K562 (cell line): ENCODE measurements around the gene DYSF. TPM values are rescaled to one million over a fixed set of nuclear protein-coding genes. Genes with fewer than 3 reads are reported as not detected.

Experiments used
- ARID1B ChIP-seq: fragments of 450-650 bp; IDR thresholded peaks from 2 replicates; pipeline ENCODE4 v1.6.1; 2016; ENCODE audit warnings: antibody characterized with exemption, mild to moderate bottlenecking, inconsistent platforms
- GATAD2A ChIP-seq: fragments of 450-650 bp; IDR thresholded peaks from 2 replicates; pipeline ENCODE4 v1.6.1; 2017
- NFYB ChIP-seq: IDR thresholded peaks from 2 replicates; pipeline ENCODE4 v1.6.1; 2011; ENCODE audit warnings: mild to moderate bottlenecking, moderate library complexity; ENCODE audit not compliant: insufficient read length; ENCODE audit errors: extremely low read depth
- RBFOX2 ChIP-seq: fragments of 200-400 bp; formaldehyde crosslinking; IDR thresholded peaks from 2 replicates; pipeline ENCODE4 v1.6.1; 2017; ENCODE audit warnings: low read depth, mild to moderate bottlenecking, low read length, moderate library complexity
- SAP30 ChIP-seq: fragments of 200-600 bp; sonication (generic); IDR thresholded peaks from 2 replicates; pipeline ENCODE4 v1.6.1; 2012; ENCODE audit warnings: borderline replicate concordance, low read depth, mild to moderate bottlenecking, moderate library complexity, low read length, control low read depth, inconsistent platforms; ENCODE audit not compliant: insufficient read depth, poor library complexity, severe bottlenecking
- SREBF2 ChIP-seq: sonication (generic); formaldehyde crosslinking; IDR thresholded peaks from 2 replicates; pipeline ENCODE4 v1.4.0; 2020; ENCODE audit warnings: mild to moderate bottlenecking, missing genetic modification reagents
- ZBTB5 ChIP-seq: fragments of 450-650 bp; IDR thresholded peaks from 2 replicates; pipeline ENCODE4 v1.6.1; 2017; ENCODE audit warnings: antibody characterized with exemption
- ZNF146 ChIP-seq: IDR thresholded peaks from one replicate; pipeline ENCODE4 v1.6.1; 2018; ENCODE audit warnings: missing compliant biosample characterization; ENCODE audit not compliant: unreplicated experiment
- ZNF324 ChIP-seq: fragments of 250-450 bp; sonication (Bioruptor Pico); IDR thresholded peaks from 2 replicates; pipeline ENCODE4 v1.4.0; 2020; ENCODE audit warnings: mild to moderate bottlenecking
- ZNF707 ChIP-seq: fragments of 250-450 bp; sonication (Bioruptor Pico); conservative IDR thresholded peaks from 2 replicates; pipeline ENCODE4 v1.8.0; 2022; ENCODE audit warnings: inconsistent platforms, mild to moderate bottlenecking, moderate library complexity
- polyA plus RNA-seq, 8 experiments: library from polyadenylated mRNA; depleted of rRNA in 4 of 8; stranded (reverse) in 5 of 8; unstranded in 3 of 8; fragments of >200 nt; fragmentation: Nextera tagmentation in 2 of 8; fragmentation: Illumina TruSeq in 1 of 8; extraction: Ambion mirVana in 2 of 8; extraction: Trizol in 1 of 8; gene quantifications; 2 replicates each; pipeline versions ENCODE4 v1.2.1 to v1.2.3, GENCODE V29; 2011 to 2014; ENCODE audit warnings: inconsistent platforms in 1 of 8, missing spikeins in 1 of 8
- total RNA-seq, 7 experiments: library from RNA; depleted of rRNA in 6 of 7; stranded (reverse); fragments of >200 nt in 6 of 7; fragmentation: Illumina TruSeq in 2 of 7; extraction: Trizol in 2 of 7; gene quantifications; 2 replicates each; pipeline versions ENCODE4 v1.2.1 to v1.2.3, GENCODE V29; 2011 to 2021; ENCODE audit warnings: low replicate concordance in 1 of 7

DYSF gene
- total and polyA plus RNA-seq, 9 of the 15 experiments (the other 6 are each of a cell fraction or from before 2014, with no cell fraction given): 0.01 to 0.80 (median 0.29) TPM

GRCh38 chr2:71615767-71616730 lies 162.7 kb downstream of the DYSF start (continued):
- TF ChIP-seq NFYB (no peak), ZNF146 (CRISPR knock-in tag) (no peak), SAP30 (no peak), ZBTB5 (no peak), ZNF707 (CRISPR knock-in tag) (no peak), SREBF2 (CRISPR knock-in tag) (no peak), GATAD2A (no peak), ZNF324 (CRISPR knock-in tag) (no peak), RBFOX2 (no peak), ARID1B (no peak)
